ENCODE measurements around the gene TMEM163.

TMEM163 gene

GRCh38 chr2:134458950-134459349, 259.9 kb downstream of the TMEM163 start:
- no peak for DNase-seq

- no peak for DNase-seq
Observed at GRCh38 chr2:134458473-134458853, 260.3 kb downstream of the TMEM163 start.

GRCh38 chr2:134457765-134458472, 260.9 kb downstream of the TMEM163 start:
- DNase-seq: no peak

- no peak for DNase-seq
Observed at GRCh38 chr2:134457353-134457752, 261.4 kb downstream of the TMEM163 start.

GRCh38 chr2:134455426-134455825, 263.4 kb downstream of the TMEM163 start:
- DNase-seq: no peak

- no peak for DNase-seq
Observed at GRCh38 chr2:134454931-134455330, 263.9 kb downstream of the TMEM163 start.

GRCh38 chr2:134454426-134454825, 264.4 kb downstream of the TMEM163 start:
- DNase-seq: no peak

GRCh38 chr2:134453973-134454372, 264.8 kb downstream of the TMEM163 start:
- no peak for DNase-seq

- no peak for DNase-seq
Observed at GRCh38 chr2:134453476-134453875, 265.3 kb downstream of the TMEM163 start.

GRCh38 chr2:134452042-134452733, 266.6 kb downstream of the TMEM163 start:
- DNase-seq: no peak

- no peak for DNase-seq
Observed at GRCh38 chr2:134451347-134451630, 267.5 kb downstream of the TMEM163 start.

- DNase-seq: no peak
Observed at GRCh38 chr2:134449751-134450513, 268.9 kb downstream of the TMEM163 start.

- DNase-seq: no peak
Observed at GRCh38 chr2:134449157-134449556, 269.6 kb downstream of the TMEM163 start.

- no peak for DNase-seq
Observed at GRCh38 chr2:134448650-134449049, 270.1 kb downstream of the TMEM163 start.

- no peak for DNase-seq
Observed at GRCh38 chr2:134447669-134448068, 271.1 kb downstream of the TMEM163 start.

- DNase-seq: no peak
Observed at GRCh38 chr2:134446383-134447017, 272.3 kb downstream of the TMEM163 start.

- DNase-seq: no peak
Observed at GRCh38 chr2:134445985-134446382, 272.8 kb downstream of the TMEM163 start.

GRCh38 chr2:134445116-134445515, 273.7 kb downstream of the TMEM163 start:
- no peak for DNase-seq

GRCh38 chr2:134443814-134444480, 274.9 kb downstream of the TMEM163 start:
- no peak for DNase-seq

- no peak for DNase-seq
Observed at GRCh38 chr2:134441153-134441863, 277.5 kb downstream of the TMEM163 start.

GRCh38 chr2:134440336-134440909, 278.4 kb downstream of the TMEM163 start:
- no peak for DNase-seq

All from hypothalamus (tissue), 51 donors.